DMS114 treated with DMSO at 0.1 percent for 48 hours (cell line): ENCODE results near the gene OR2AJ1.

ENCODE experiments used
- DNase-seq: peaks from one replicate; lab custom pipeline; 2025; ENCODE audit not compliant: unreplicated experiment; lab: John Stamatoyannopoulos, UW

OR2AJ1 gene

GRCh38 chr1:247953408-247953807 lies 28.7 kb downstream of the OR2AJ1 start:
- DNase-seq, result no peak

DNA sequence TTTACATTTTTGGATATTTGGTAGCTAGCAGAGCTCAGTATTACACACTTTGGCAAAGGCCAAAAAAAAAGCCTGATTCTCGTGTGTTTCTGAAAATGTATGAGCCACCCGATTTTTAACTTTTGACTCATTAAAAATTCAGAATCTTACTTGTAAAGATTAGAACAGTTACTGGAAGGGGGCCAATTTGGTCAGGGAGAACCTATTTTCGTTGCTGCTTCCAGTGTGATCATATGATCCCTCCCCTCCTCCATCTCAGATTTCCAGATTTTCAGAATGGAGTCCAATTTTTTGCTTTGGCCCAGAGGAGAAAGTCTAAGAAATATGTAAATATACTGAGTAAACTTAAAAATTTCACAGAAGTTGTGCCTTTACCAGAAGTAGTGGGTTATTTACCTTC lies 37.1 kb downstream of the OR2AJ1 start:
- no peak for DNase-seq

GRCh38 chr1:247962911-247963588 lies 38.4 kb downstream of the OR2AJ1 start:
- DNase-seq, result no peak

DNA sequence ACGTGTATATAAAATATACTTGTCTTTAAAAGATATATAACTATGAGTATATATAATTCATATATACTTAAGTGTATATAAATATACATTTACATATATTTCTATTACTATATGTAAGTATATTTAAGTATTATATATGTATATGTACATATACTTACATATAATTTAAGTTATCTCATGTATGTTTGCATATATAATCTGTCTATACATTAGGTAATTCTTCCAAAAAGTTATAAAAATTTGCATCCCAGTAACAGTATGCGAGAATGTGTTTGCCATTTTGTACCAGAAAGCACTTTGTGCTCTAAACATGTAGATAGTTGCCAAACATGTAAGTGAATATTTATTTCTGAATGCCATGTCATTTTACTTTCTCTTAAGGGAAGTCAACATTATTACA lies 40.2 kb downstream of the OR2AJ1 start, which contains the start of gene OR2AK2:
OR2AK2 (plus strand) TSS at position 301 of the 400 bp plus-strand sequence. CDS start 144 bp downstream, outside the sequence.
- no peak for DNase-seq

GRCh38 chr1:247966532-247967204 lies 42.0 kb downstream of the OR2AJ1 start:
- DNase-seq, result no peak
